K562 (cell line): ENCODE data around the gene CLP1. TPM values are rescaled to one million over a fixed set of nuclear protein-coding genes. Genes with fewer than 3 reads are reported as not detected.

Source experiments
- CBX5 ChIP-seq: IDR thresholded peaks from 2 replicates; pipeline ENCODE4 v1.6.1; 2014; ENCODE audit warnings: low read depth, borderline replicate concordance
- CXXC5 ChIP-seq: fragments of 250-450 bp; sonication (Bioruptor Pico); IDR thresholded peaks from 2 replicates; pipeline ENCODE4 v1.8.0; 2022; ENCODE audit warnings: inconsistent platforms, mild to moderate bottlenecking, moderate library complexity
- EP400 ChIP-seq: fragments of 450-650 bp; IDR thresholded peaks from 2 replicates; pipeline ENCODE4 v1.6.1; 2017; ENCODE audit warnings: antibody characterized with exemption, mild to moderate bottlenecking, moderate library complexity
- GABPA ChIP-seq: fragments of 200-800 bp; sonication (Bioruptor generic); conservative IDR thresholded peaks from 2 replicates; pipeline ENCODE4 v1.6.1; 2016; ENCODE audit warnings: low read depth, missing genetic modification characterization, missing compliant biosample characterization
- POLR2A ChIP-seq: fragments of 450-650 bp; conservative IDR thresholded peaks from 2 replicates; pipeline ENCODE4 v1.6.1; 2016
- STAT5A ChIP-seq: IDR thresholded peaks from 2 replicates; pipeline ENCODE4 v1.6.1; 2012; ENCODE audit warnings: low read length, inconsistent platforms, borderline replicate concordance
- TAF7 ChIP-seq: fragments of 450-650 bp; IDR thresholded peaks from 2 replicates; pipeline ENCODE4 v1.6.1; 2016; ENCODE audit warnings: missing genetic modification characterization, missing compliant biosample characterization
- TCFL5 ChIP-seq: fragments of 250-450 bp; sonication (Bioruptor Pico); conservative IDR thresholded peaks from 2 replicates; pipeline ENCODE4 v1.6.1; 2021; ENCODE audit warnings: mild to moderate bottlenecking, moderate library complexity, matching md5 sums
- TRIM28 ChIP-seq: fragments of 450-650 bp; IDR thresholded peaks from 2 replicates; pipeline ENCODE4 v1.6.1; 2017
- ZFP36 ChIP-seq: fragments of 150-350 bp; IDR thresholded peaks from 2 replicates; pipeline ENCODE4 v1.6.1; 2018; ENCODE audit warnings: low read length, low read depth; ENCODE audit not compliant: partially characterized antibody
- ZNF24 ChIP-seq: fragments of 450-650 bp; IDR thresholded peaks from 2 replicates; pipeline ENCODE4 v1.6.1; 2016
- polyA plus RNA-seq, 8 experiments: library from polyadenylated mRNA; depleted of rRNA in 4 of 8; stranded (reverse) in 5 of 8; unstranded in 3 of 8; fragments of >200 nt; fragmentation: Nextera tagmentation in 2 of 8; fragmentation: Illumina TruSeq in 1 of 8; extraction: Ambion mirVana in 2 of 8; extraction: Trizol in 1 of 8; gene quantifications; 2 replicates each; pipeline versions ENCODE4 v1.2.1 to v1.2.3, GENCODE V29; 2011 to 2014; ENCODE audit warnings: inconsistent platforms in 1 of 8, missing spikeins in 1 of 8
- total RNA-seq, 7 experiments: library from RNA; depleted of rRNA in 6 of 7; stranded (reverse); fragments of >200 nt in 6 of 7; fragmentation: Illumina TruSeq in 2 of 7; extraction: Trizol in 2 of 7; gene quantifications; 2 replicates each; pipeline versions ENCODE4 v1.2.1 to v1.2.3, GENCODE V29; 2011 to 2021; ENCODE audit warnings: low replicate concordance in 1 of 7
- TF ChIP-seq, protein P1 (sequence below): sonication (generic); formaldehyde crosslinking; IDR thresholded peaks from 2 replicates; pipeline ENCODE4 v1.8.0; 2022; ENCODE audit warnings: missing genetic modification reagents, mild to moderate bottlenecking, moderate library complexity, borderline replicate concordance
- TF ChIP-seq, protein P2 (sequence below): fragments of 250-450 bp; sonication (Bioruptor Pico); IDR thresholded peaks from 2 replicates; pipeline ENCODE4 v1.9.0; 2021; ENCODE audit warnings: mild to moderate bottlenecking, inconsistent platforms
- TF ChIP-seq, protein P3 (sequence below): fragments of 250-450 bp; sonication (Bioruptor Pico); IDR thresholded peaks from 2 replicates; pipeline ENCODE4 v1.8.0; 2021; ENCODE audit warnings: borderline replicate concordance, mild to moderate bottlenecking, moderate library complexity; ENCODE audit not compliant: poor library complexity, severe bottlenecking
- TF ChIP-seq, protein P4 (sequence below): sonication (generic); formaldehyde crosslinking; IDR thresholded peaks from 2 replicates; pipeline ENCODE4 v1.8.1; 2023; ENCODE audit warnings: mild to moderate bottlenecking, missing genetic modification reagents, moderate library complexity
- TF ChIP-seq, protein P5 (sequence below): IDR thresholded peaks from 3 replicates; pipeline ENCODE4 v1.6.1; 2011; ENCODE audit warnings: borderline replicate concordance, mild to moderate bottlenecking; ENCODE audit not compliant: insufficient read length, insufficient read depth
- TF ChIP-seq, protein P6 (sequence below): fragments of 250-450 bp; sonication (Bioruptor Pico); IDR thresholded peaks from 2 replicates; pipeline ENCODE4 v1.5.0; 2020; ENCODE audit warnings: mild to moderate bottlenecking
- TF ChIP-seq, protein P7 (sequence below): IDR thresholded peaks from 2 replicates; pipeline ENCODE4 v1.6.1; 2014; ENCODE audit warnings: antibody characterized with exemption

Gene CLP1
- total and polyA plus RNA-seq, 9 of the 15 experiments (the other 6 are each of a cell fraction or from before 2014, with no cell fraction given): 19.1 to 46.2 (median 27.8) TPM

DNA sequence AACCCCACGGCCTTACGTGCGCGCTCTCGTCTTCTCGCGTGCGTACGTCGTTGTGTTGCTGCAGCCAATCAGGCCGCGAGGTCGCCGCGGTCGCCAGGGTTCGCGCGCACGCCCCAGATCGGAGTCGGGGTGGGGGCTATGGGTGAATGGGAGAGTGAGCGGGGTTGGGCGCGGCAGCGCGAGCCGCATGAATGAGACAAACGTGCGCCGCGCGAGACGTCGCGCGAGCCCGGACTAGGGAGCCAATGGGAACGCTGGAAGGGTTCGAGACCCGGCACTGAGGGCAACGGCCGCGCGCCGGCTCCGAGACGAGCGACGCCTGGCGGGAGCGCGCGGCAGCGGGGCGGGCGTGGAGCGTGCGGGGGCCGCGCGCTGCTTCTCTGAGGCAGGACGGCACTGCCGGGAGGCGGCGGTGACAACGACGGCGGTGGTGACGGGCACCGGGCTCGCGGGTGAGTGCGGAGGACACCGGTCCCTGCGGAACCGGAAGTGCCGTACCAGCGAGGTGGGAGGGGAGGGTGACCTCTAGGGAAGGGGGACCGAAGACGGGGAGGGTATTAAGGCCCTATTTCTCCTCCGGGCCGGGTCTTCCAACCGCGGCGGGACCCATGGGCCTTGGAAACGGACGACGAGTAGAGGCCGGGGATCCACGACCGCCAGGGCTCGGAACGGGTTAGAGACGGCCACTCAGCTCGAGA is 10.3 kb downstream of the CLP1 start, which contains the start of gene ZDHHC5 (continued):
- TF ChIP-seq, protein P1, sequence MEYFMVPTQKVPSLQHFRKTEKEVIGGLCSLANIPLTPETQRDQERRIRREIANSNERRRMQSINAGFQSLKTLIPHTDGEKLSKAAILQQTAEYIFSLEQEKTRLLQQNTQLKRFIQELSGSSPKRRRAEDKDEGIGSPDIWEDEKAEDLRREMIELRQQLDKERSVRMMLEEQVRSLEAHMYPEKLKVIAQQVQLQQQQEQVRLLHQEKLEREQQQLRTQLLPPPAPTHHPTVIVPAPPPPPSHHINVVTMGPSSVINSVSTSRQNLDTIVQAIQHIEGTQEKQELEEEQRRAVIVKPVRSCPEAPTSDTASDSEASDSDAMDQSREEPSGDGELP (CRISPR knock-in tag): peak; percentile 61; the same call in 1 of the 2 replicates
- TF ChIP-seq POLR2A: peak; percentile 89
- TF ChIP-seq, protein P2, sequence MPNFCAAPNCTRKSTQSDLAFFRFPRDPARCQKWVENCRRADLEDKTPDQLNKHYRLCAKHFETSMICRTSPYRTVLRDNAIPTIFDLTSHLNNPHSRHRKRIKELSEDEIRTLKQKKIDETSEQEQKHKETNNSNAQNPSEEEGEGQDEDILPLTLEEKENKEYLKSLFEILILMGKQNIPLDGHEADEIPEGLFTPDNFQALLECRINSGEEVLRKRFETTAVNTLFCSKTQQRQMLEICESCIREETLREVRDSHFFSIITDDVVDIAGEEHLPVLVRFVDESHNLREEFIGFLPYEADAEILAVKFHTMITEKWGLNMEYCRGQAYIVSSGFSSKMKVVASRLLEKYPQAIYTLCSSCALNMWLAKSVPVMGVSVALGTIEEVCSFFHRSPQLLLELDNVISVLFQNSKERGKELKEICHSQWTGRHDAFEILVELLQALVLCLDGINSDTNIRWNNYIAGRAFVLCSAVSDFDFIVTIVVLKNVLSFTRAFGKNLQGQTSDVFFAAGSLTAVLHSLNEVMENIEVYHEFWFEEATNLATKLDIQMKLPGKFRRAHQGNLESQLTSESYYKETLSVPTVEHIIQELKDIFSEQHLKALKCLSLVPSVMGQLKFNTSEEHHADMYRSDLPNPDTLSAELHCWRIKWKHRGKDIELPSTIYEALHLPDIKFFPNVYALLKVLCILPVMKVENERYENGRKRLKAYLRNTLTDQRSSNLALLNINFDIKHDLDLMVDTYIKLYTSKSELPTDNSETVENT (CRISPR knock-in tag): peak; percentile 90; the same call in 1 of the 2 replicates
- peak; percentile 97 for TF ChIP-seq CXXC5
- TF ChIP-seq ZNF24: peak; percentile 73
- peak; percentile 75; the same call in 1 of the 2 replicates for TF ChIP-seq EP400
- TF ChIP-seq, protein P3, sequence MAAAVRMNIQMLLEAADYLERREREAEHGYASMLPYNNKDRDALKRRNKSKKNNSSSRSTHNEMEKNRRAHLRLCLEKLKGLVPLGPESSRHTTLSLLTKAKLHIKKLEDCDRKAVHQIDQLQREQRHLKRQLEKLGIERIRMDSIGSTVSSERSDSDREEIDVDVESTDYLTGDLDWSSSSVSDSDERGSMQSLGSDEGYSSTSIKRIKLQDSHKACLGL (CRISPR knock-in tag): no peak
- TF ChIP-seq, protein P4, sequence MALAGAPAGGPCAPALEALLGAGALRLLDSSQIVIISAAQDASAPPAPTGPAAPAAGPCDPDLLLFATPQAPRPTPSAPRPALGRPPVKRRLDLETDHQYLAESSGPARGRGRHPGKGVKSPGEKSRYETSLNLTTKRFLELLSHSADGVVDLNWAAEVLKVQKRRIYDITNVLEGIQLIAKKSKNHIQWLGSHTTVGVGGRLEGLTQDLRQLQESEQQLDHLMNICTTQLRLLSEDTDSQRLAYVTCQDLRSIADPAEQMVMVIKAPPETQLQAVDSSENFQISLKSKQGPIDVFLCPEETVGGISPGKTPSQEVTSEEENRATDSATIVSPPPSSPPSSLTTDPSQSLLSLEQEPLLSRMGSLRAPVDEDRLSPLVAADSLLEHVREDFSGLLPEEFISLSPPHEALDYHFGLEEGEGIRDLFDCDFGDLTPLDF: peak; percentile 68
- TF ChIP-seq, protein P5, sequence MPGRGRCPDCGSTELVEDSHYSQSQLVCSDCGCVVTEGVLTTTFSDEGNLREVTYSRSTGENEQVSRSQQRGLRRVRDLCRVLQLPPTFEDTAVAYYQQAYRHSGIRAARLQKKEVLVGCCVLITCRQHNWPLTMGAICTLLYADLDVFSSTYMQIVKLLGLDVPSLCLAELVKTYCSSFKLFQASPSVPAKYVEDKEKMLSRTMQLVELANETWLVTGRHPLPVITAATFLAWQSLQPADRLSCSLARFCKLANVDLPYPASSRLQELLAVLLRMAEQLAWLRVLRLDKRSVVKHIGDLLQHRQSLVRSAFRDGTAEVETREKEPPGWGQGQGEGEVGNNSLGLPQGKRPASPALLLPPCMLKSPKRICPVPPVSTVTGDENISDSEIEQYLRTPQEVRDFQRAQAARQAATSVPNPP: no peak
- peak; percentile 88 for TF ChIP-seq GABPA (tag)
- no peak for TF ChIP-seq STAT5A
- TF ChIP-seq, protein P6, sequence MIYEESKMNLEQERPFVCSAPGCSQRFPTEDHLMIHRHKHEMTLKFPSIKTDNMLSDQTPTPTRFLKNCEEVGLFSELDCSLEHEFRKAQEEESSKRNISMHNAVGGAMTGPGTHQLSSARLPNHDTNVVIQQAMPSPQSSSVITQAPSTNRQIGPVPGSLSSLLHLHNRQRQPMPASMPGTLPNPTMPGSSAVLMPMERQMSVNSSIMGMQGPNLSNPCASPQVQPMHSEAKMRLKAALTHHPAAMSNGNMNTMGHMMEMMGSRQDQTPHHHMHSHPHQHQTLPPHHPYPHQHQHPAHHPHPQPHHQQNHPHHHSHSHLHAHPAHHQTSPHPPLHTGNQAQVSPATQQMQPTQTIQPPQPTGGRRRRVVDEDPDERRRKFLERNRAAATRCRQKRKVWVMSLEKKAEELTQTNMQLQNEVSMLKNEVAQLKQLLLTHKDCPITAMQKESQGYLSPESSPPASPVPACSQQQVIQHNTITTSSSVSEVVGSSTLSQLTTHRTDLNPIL (CRISPR knock-in tag): no peak
- TF ChIP-seq TRIM28: peak; percentile 21; the same call in 1 of the 2 replicates
- TF ChIP-seq, protein P7, sequence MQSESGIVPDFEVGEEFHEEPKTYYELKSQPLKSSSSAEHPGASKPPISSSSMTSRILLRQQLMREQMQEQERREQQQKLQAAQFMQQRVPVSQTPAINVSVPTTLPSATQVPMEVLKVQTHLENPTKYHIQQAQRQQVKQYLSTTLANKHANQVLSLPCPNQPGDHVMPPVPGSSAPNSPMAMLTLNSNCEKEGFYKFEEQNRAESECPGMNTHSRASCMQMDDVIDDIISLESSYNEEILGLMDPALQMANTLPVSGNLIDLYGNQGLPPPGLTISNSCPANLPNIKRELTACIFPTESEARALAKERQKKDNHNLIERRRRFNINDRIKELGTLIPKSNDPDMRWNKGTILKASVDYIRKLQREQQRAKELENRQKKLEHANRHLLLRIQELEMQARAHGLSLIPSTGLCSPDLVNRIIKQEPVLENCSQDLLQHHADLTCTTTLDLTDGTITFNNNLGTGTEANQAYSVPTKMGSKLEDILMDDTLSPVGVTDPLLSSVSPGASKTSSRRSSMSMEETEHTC: no peak
- TF ChIP-seq TCFL5 (CRISPR knock-in tag): no peak
- peak; percentile 59; the same call in 1 of the 2 replicates for TF ChIP-seq TAF7 (tag)
- TF ChIP-seq ZFP36: peak; percentile 41
- TF ChIP-seq CBX5: peak; percentile 67; the same call in 1 of the 2 replicates
